HEK293 (cell line): Measurements from ENCODE around the gene ZSCAN4.

ENCODE experiments used
- BCL6B ChIP-seq: fragments of 450-650 bp; formaldehyde crosslinking; IDR thresholded peaks from 2 replicates; pipeline ENCODE4 v1.5.1; 2017; ENCODE audit warnings: missing biosample characterization, missing genetic modification characterization
- HOXD13 ChIP-seq: sonication (generic); formaldehyde crosslinking; IDR thresholded peaks from 2 replicates; pipeline ENCODE4 v1.8.0; 2022; ENCODE audit warnings: missing genetic modification reagents, borderline replicate concordance
- PRDM6 ChIP-seq: fragments of 450-650 bp; formaldehyde crosslinking; IDR thresholded peaks from 2 replicates; pipeline ENCODE4 v1.5.1; 2017; ENCODE audit warnings: missing biosample characterization, missing genetic modification characterization
- SP2 ChIP-seq: fragments of 450-650 bp; formaldehyde crosslinking; IDR thresholded peaks from 2 replicates; pipeline ENCODE4 v1.5.1; 2016; ENCODE audit warnings: missing biosample characterization, missing genetic modification characterization
- YY2 ChIP-seq: fragments of 450-650 bp; formaldehyde crosslinking; IDR thresholded peaks from 2 replicates; pipeline ENCODE4 v1.5.1; 2016; ENCODE audit warnings: missing biosample characterization, missing genetic modification characterization
- ZBTB1 ChIP-seq: fragments of 450-650 bp; formaldehyde crosslinking; IDR thresholded peaks from 2 replicates; pipeline ENCODE4 v1.5.1; 2016; ENCODE audit warnings: missing biosample characterization, missing genetic modification characterization
- ZBTB11 ChIP-seq: fragments of 450-650 bp; formaldehyde crosslinking; conservative IDR thresholded peaks from 2 replicates; pipeline ENCODE4 v1.5.1; 2016; ENCODE audit warnings: low read depth, missing biosample characterization, missing genetic modification characterization
- ZBTB17 ChIP-seq: fragments of 450-650 bp; formaldehyde crosslinking; IDR thresholded peaks from 2 replicates; pipeline ENCODE4 v1.5.1; 2016; ENCODE audit warnings: missing biosample characterization, missing genetic modification characterization
- ZBTB8A ChIP-seq: fragments of 450-650 bp; formaldehyde crosslinking; IDR thresholded peaks from 2 replicates; pipeline ENCODE4 v1.5.1; 2016; ENCODE audit warnings: missing biosample characterization, missing genetic modification characterization
- ZFHX2 ChIP-seq: fragments of 450-650 bp; formaldehyde crosslinking; conservative IDR thresholded peaks from 2 replicates; pipeline ENCODE4 v1.5.1; 2016; ENCODE audit warnings: missing biosample characterization, missing genetic modification characterization
- ZNF138 ChIP-seq: fragments of 450-650 bp; formaldehyde crosslinking; IDR thresholded peaks from 2 replicates; pipeline ENCODE4 v1.5.1; 2016; ENCODE audit warnings: missing biosample characterization, missing genetic modification characterization, borderline replicate concordance
- ZNF280D ChIP-seq: fragments of 450-650 bp; formaldehyde crosslinking; IDR thresholded peaks from 2 replicates; pipeline ENCODE4 v1.5.1; 2016; ENCODE audit warnings: missing biosample characterization, missing genetic modification characterization
- ZNF302 ChIP-seq: fragments of 450-650 bp; formaldehyde crosslinking; IDR thresholded peaks from 2 replicates; pipeline ENCODE4 v1.5.1; 2016; ENCODE audit warnings: missing biosample characterization, missing genetic modification characterization, low read depth
- ZNF311 ChIP-seq: fragments of 450-650 bp; formaldehyde crosslinking; IDR thresholded peaks from 2 replicates; pipeline ENCODE4 v1.5.1; 2017; ENCODE audit warnings: missing biosample characterization, missing genetic modification characterization, borderline replicate concordance
- ZNF513 ChIP-seq: fragments of 450-650 bp; IDR thresholded peaks from 2 replicates; pipeline ENCODE4 v1.5.1; 2018; ENCODE audit warnings: missing biosample characterization, missing genetic modification characterization
- ZNF530 ChIP-seq: fragments of 450-650 bp; formaldehyde crosslinking; IDR thresholded peaks from 2 replicates; pipeline ENCODE4 v1.5.1; 2016; ENCODE audit warnings: low read depth, missing biosample characterization, missing genetic modification characterization
- ZNF585B ChIP-seq: fragments of 450-650 bp; formaldehyde crosslinking; IDR thresholded peaks from 2 replicates; pipeline ENCODE4 v1.5.1; 2016; ENCODE audit warnings: missing biosample characterization, missing genetic modification characterization
- ZNF621 ChIP-seq: fragments of 450-650 bp; formaldehyde crosslinking; IDR thresholded peaks from 2 replicates; pipeline ENCODE4 v1.5.1; 2017; ENCODE audit warnings: missing biosample characterization, missing genetic modification characterization
- ZNF747 ChIP-seq: fragments of 450-650 bp; formaldehyde crosslinking; IDR thresholded peaks from 2 replicates; pipeline ENCODE4 v1.5.1; 2016; ENCODE audit warnings: missing biosample characterization, missing genetic modification characterization
- ZNF791 ChIP-seq: fragments of 450-650 bp; formaldehyde crosslinking; IDR thresholded peaks from 2 replicates; pipeline ENCODE4 v1.5.1; 2016; ENCODE audit warnings: missing biosample characterization, missing genetic modification characterization
- ZSCAN18 ChIP-seq: fragments of 450-650 bp; formaldehyde crosslinking; IDR thresholded peaks from 2 replicates; pipeline ENCODE4 v1.5.1; 2016; ENCODE audit warnings: missing biosample characterization, missing genetic modification characterization
- ZSCAN5A ChIP-seq: fragments of 450-650 bp; formaldehyde crosslinking; IDR thresholded peaks from 2 replicates; pipeline ENCODE4 v1.5.1; 2016; ENCODE audit warnings: missing biosample characterization, missing genetic modification characterization

The ZSCAN4 gene

GRCh38 chr19:57664269-57665127, 4.2 kb upstream of the ZSCAN4 start (continued):
- 0 out of 2 replicates have a peak, but pooled peaks have one; percentile 15 for TF ChIP-seq ZBTB11 (tag by site-specific recombination)
- TF ChIP-seq ZSCAN18 = no peak
- no peak for TF ChIP-seq BCL6B (tag by site-specific recombination)
- no peak; the same call in 1 of the 2 replicates for TF ChIP-seq ZFHX2 (tag by site-specific recombination)
- no peak for TF ChIP-seq ZNF791
- no peak for TF ChIP-seq ZSCAN5A (tag by site-specific recombination)
- TF ChIP-seq ZNF530 (tag by site-specific recombination) = no peak
- TF ChIP-seq ZBTB1 (tag by site-specific recombination) = no peak
- no peak for TF ChIP-seq ZNF138 (tag by site-specific recombination)
- TF ChIP-seq ZNF747 = no peak
- no peak for TF ChIP-seq ZNF621 (tag by site-specific recombination)
- TF ChIP-seq ZBTB8A (tag by site-specific recombination) = peak; percentile 44; the same call in 1 of the 2 replicates
- TF ChIP-seq ZBTB17 = peak; percentile 48; the same call in 1 of the 2 replicates
- no peak for TF ChIP-seq ZNF585B (tag by site-specific recombination)
- peak; percentile 43; the same call in 1 of the 2 replicates for TF ChIP-seq SP2 (tag by site-specific recombination)
- TF ChIP-seq HOXD13 (CRISPR knock-in tag) = no peak
- TF ChIP-seq ZNF311 (tag by site-specific recombination) = no peak
- TF ChIP-seq YY2 (tag by site-specific recombination) = no peak
- no peak for TF ChIP-seq ZNF280D
- no peak for TF ChIP-seq PRDM6 (tag by site-specific recombination)
- no peak for TF ChIP-seq ZNF513 (tag by site-specific recombination)
- no peak for TF ChIP-seq ZNF302 (tag by site-specific recombination)
